ENCODE data around the gene PAQR8. TPM values are rescaled to one million over a fixed set of nuclear protein-coding genes. Genes with fewer than 3 reads are reported as not detected.

PAQR8 gene
- total and polyA plus RNA-seq, 2 donors (not counting 1 experiment from before 2014, with no cell fraction given): 2.3 to 8.5 TPM

GRCh38 chr6:52394251-52394666, 32.3 kb downstream of the PAQR8 start:
- Histone ChIP-seq H4K20me1 (ENCODE audit: control insufficient read depth, insufficient read depth, low read length, poor library complexity, severe bottlenecking) (no peaks in the 10 kb centered on the region), H3K9ac (ENCODE audit: low read length) (no peak overlapping the region), H3K36me3 (replicated peaks in 1 of 2; ENCODE audit: control extremely low read depth in 1 of 2, control insufficient read depth in 1 of 2, extremely low read depth in 1 of 2, insufficient read depth in 2 of 2, low read length in 1 of 2) (no peaks in the 10 kb centered on the region), H3K4me3 (ENCODE audit: control extremely low read depth in 1 of 5, extremely low read depth in 1 of 5, insufficient read depth in 1 of 5, low read depth in 2 of 5, low read length in 4 of 5) (no peak overlapping the region), H3K4me2 (replicated peaks; ENCODE audit: low read depth, low read length, poor library complexity, severe bottlenecking) (peak overlapping the region; percentile 18), H3K27me3 (replicated peaks in 1 of 4; ENCODE audit: control extremely low read depth in 1 of 4, control insufficient read depth in 3 of 4, insufficient read depth in 4 of 4, low read length in 3 of 4) (no peaks in the 10 kb centered on the region), H3K27ac (ENCODE audit: low read length in 2 of 2) (no peak overlapping the region), H3K79me2 (ENCODE audit: control insufficient read depth, insufficient read depth, low read length) (peaks cover 6% of the 10 kb centered on the region), H2AFZ (ENCODE audit: insufficient read depth, low read depth, low read length, poor library complexity, severe bottlenecking) (no peak overlapping the region), H3K9me3 (ENCODE audit: control extremely low read depth in 1 of 3, control insufficient read depth in 2 of 3, insufficient read depth in 1 of 3, low read length in 2 of 3) (no peaks in the 10 kb centered on the region), H3K4me1 (ENCODE audit: control insufficient read depth in 2 of 2, insufficient read depth in 2 of 2, low read length in 2 of 2) (peaks cover 26 to 27% of the 10 kb centered on the region in 2 donors)
- TF ChIP-seq CTCF (IDR thresholded peaks at IDR 0.05) (no peak), EZH2 (IDR thresholded peaks at IDR 0.05; ENCODE audit: borderline replicate concordance, insufficient read depth, low read depth, low read length, poor library complexity, severe bottlenecking) (no peak)
- Mint-ChIP-seq H3K4me1 (peaks cover 52% of the 10 kb centered on the region), H3K27ac (no peak overlapping the region), H3K27me3 (no peaks in the 10 kb centered on the region), H3K4me3 (peak overlapping the region; percentile 11), H3K9me3 (ENCODE audit: insufficient read depth) (no peaks in the 10 kb centered on the region)
- POLR2A ChIA-PET: no interaction called here
- peak; percentile 33 for DNase-seq
- no CpG with 5 or more reads among the region's 4 CpGs for WGBS (ENCODE audit: insufficient coverage)
- peak; percentile 35 for ATAC-seq (ENCODE audit: low read depth)
- intact Hi-C loops (cut with micrococcal nuclease): loop anchor here (5.0 to 10.0 kb wide), 2 partner anchors 87 to 309 kb away; partner anchors contain the start of gene PKHD1
- CTCF ChIA-PET: interaction anchor here (1.2 kb wide), 1 partner anchor 108 kb away, joined by 3 read pairs; no protein-coding TSS in a partner anchor

DNA sequence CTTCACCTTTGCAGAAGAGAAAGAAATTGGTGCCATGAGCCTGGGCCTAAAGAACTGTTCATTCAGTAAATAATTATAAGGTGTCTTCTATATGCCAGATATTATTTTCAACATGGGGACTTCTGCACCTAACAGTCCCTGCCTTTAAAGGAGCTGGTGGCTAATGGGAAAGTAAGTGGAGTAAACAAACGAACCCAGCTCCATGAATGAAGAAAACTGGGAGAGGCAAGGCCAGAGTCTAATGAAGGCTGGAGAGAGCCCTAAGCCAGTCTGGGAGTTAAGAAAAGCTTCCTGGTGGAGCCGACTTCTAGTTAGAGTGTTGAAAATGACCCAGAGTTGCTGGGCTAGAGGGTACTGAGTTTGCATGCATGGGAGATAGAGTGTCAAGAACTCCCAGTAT, 34.0 kb downstream of the PAQR8 start:
- no peak overlapping the region for H3K27ac Mint-ChIP-seq
- CTCF ChIA-PET: interaction anchor here (9.2 kb wide), 1 partner anchor 111 kb away, joined by 174 read pairs; the partner anchor contains the start of gene MCM3

More for the DNA sequence above, 34.0 kb downstream of the PAQR8 start:
- Histone ChIP-seq H3K4me3 (ENCODE audit: control extremely low read depth in 1 of 5, extremely low read depth in 1 of 5, insufficient read depth in 1 of 5, low read depth in 2 of 5, low read length in 4 of 5) (no peak overlapping the region), H3K4me2 (replicated peaks; ENCODE audit: low read depth, low read length, poor library complexity, severe bottlenecking) (no peak overlapping the region), H3K4me1 (ENCODE audit: control insufficient read depth in 2 of 2, insufficient read depth in 2 of 2, low read length in 2 of 2) (peaks cover 10 to 18% of the 10 kb centered on the region in 2 donors), H2AFZ (ENCODE audit: insufficient read depth, low read depth, low read length, poor library complexity, severe bottlenecking) (no peak overlapping the region), H3K9me3 (ENCODE audit: control extremely low read depth in 1 of 3, control insufficient read depth in 2 of 3, insufficient read depth in 1 of 3, low read length in 2 of 3) (no peaks in the 10 kb centered on the region), H3K9ac (ENCODE audit: low read length) (no peak overlapping the region), H4K20me1 (ENCODE audit: control insufficient read depth, insufficient read depth, low read length, poor library complexity, severe bottlenecking) (no peaks in the 10 kb centered on the region), H3K27ac (ENCODE audit: low read length in 2 of 2) (no peak overlapping the region), H3K79me2 (ENCODE audit: control insufficient read depth, insufficient read depth, low read length) (peaks cover 6% of the 10 kb centered on the region), H3K36me3 (replicated peaks in 1 of 2; ENCODE audit: control extremely low read depth in 1 of 2, control insufficient read depth in 1 of 2, extremely low read depth in 1 of 2, insufficient read depth in 2 of 2, low read length in 1 of 2) (no peaks in the 10 kb centered on the region), H3K27me3 (replicated peaks in 1 of 4; ENCODE audit: control extremely low read depth in 1 of 4, control insufficient read depth in 3 of 4, insufficient read depth in 4 of 4, low read length in 3 of 4) (no peaks in the 10 kb centered on the region)
- DNase-seq (no peak), ATAC-seq (ENCODE audit: low read depth) (no peak)
- TF ChIP-seq EZH2 (IDR thresholded peaks at IDR 0.05; ENCODE audit: borderline replicate concordance, insufficient read depth, low read depth, low read length, poor library complexity, severe bottlenecking) (no peak), CTCF (IDR thresholded peaks at IDR 0.05) (no peak)
- intact Hi-C loops (cut with micrococcal nuclease): loop anchor here (5.0 to 10.0 kb wide), 2 partner anchors 234 to 311 kb away; partner anchors contain the start of gene PKHD1
- H3K27me3 Mint-ChIP-seq: no peaks in the 10 kb centered on the region
- peaks cover 41% of the 10 kb centered on the region for H3K4me1 Mint-ChIP-seq
- 100% methylated on average over 2 of the region's 2 CpGs for WGBS (ENCODE audit: insufficient coverage)
- H3K4me3 Mint-ChIP-seq: no peak overlapping the region
- POLR2A ChIA-PET: no interaction called here
- no peaks in the 10 kb centered on the region for H3K9me3 Mint-ChIP-seq (ENCODE audit: insufficient read depth)
